ENCODE results near the gene KIRREL3. TPM values are rescaled to one million over a fixed set of nuclear protein-coding genes. Genes with fewer than 3 reads are reported as not detected.

Gene KIRREL3
- total and polyA plus RNA-seq, 2 of the 8 experiments (the other 6 are each of a cell fraction or from before 2014, with no cell fraction given), result 0.29 to 0.32 TPM

DNA sequence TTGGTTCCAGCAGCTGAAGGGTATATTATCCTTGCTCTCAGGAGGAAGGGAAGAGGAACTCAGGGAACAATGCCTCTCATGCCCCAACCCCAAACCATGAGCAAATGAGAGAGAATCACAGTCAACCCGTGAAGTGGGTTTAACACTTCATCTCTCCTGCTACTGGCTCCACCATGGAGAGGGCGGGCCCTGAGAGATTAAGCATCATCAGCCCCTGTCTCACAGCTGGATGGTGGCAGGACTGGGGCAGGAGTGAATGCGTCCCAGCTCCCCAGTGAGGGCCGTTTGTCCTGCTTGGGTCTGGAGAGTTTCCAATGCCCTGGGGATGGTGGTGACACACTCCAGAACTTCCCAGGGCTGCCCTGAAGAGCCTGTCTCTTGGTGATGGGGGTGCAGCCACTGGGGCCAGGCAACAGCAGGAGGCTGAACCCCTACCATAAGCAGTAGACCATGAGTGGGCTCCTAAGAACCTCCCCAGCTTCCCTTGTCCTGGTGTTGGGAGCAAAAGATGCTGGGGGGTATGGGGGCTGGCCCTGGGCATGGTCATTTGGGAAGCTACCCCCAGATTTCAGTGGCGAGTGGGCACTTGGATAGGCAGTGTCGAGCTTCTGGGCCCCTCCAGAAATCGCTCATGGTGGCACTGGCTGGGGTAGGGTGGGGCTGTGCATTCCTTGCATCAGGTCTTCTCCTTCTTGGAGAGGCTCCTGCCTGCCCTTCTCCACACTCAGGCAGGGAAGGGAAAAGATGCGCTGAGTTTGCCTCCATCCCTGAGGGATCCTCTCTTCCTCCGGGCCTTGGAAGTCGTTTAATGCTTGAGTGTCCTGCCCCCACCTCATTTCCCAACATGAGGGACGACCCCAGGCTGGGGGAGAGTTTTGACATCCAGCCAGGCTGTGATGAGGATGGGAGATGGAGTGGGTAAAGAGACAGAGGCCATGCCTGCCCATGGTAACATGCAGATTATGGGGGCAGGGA, 487.5 kb downstream of the KIRREL3 start (continued):
- TF ChIP-seq EZH2 (IDR thresholded peaks at IDR 0.05; ENCODE audit: low read depth, low read length, severe bottlenecking) (no peak), EGR1 (IDR thresholded peaks at IDR 0.05; ENCODE audit: borderline replicate concordance, low read depth, low read length) (no peak), FOSL1 (IDR thresholded peaks at IDR 0.05; ENCODE audit: insufficient read depth, low read depth, low read length) (no peak), SRF (IDR thresholded peaks at IDR 0.05; ENCODE audit: low read depth, low read length) (no peak), CHD1 (IDR thresholded peaks at IDR 0.05; ENCODE audit: low read depth, low read length) (no peak), CEBPB (IDR thresholded peaks at IDR 0.05; ENCODE audit: low read depth, low read length) (no peak)
- TF ChIP-seq, protein P1, sequence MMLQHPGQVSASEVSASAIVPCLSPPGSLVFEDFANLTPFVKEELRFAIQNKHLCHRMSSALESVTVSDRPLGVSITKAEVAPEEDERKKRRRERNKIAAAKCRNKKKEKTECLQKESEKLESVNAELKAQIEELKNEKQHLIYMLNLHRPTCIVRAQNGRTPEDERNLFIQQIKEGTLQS (IDR thresholded peaks at IDR 0.05; ENCODE audit: insufficient read depth, low read depth, low read length), result no peak
- TF ChIP-seq, protein P2, sequence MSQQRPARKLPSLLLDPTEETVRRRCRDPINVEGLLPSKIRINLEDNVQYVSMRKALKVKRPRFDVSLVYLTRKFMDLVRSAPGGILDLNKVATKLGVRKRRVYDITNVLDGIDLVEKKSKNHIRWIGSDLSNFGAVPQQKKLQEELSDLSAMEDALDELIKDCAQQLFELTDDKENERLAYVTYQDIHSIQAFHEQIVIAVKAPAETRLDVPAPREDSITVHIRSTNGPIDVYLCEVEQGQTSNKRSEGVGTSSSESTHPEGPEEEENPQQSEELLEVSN (IDR thresholded peaks at IDR 0.05), result no peak

Measured in H1 (cell line).